Uterus (tissue), 2 donors: ENCODE measurements around the gene KRR1.

Experiments used
- POLR2A ChIP-seq, 2 donors: fragments of 450-650 bp; IDR thresholded peaks; one replicate each; pipeline ENCODE4 v1.6.1; 2016; ENCODE audit warnings: antibody characterized with exemption in 2 of 2, mild to moderate bottlenecking in 1 of 2, moderate library complexity in 1 of 2
- TF ChIP-seq, protein P1 (sequence below), 4 experiments: fragments of 200-600 bp in 2 of 4; fragments of 450-650 bp in 2 of 4; sonication (generic) in 2 of 4; IDR thresholded peaks; one replicate each; pipeline ENCODE4 v1.5.1; 2016 to 2019; ENCODE audit warnings: antibody characterized with exemption in 4 of 4, mild to moderate bottlenecking in 2 of 4, moderate library complexity in 1 of 4

DNA sequence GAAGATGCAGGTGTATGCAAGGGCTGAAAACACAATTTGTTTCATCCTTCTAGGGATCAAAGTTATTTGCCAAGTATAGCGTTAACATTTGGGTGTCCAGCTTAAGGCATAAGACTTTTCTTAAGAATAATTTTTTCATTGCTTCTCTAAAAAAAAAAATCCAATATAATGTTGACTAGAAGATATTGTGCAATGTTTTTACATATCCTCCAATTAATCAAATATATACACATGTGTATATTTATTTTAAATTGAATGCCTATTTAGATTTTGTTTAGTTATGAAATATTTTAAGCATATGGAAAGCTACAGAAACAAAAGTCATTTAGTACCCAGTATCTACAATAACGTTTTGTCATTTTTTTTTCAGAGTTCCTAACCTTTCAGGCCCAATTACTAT, 28.5 kb upstream of the KRR1 start:
- TF ChIP-seq, protein P1, sequence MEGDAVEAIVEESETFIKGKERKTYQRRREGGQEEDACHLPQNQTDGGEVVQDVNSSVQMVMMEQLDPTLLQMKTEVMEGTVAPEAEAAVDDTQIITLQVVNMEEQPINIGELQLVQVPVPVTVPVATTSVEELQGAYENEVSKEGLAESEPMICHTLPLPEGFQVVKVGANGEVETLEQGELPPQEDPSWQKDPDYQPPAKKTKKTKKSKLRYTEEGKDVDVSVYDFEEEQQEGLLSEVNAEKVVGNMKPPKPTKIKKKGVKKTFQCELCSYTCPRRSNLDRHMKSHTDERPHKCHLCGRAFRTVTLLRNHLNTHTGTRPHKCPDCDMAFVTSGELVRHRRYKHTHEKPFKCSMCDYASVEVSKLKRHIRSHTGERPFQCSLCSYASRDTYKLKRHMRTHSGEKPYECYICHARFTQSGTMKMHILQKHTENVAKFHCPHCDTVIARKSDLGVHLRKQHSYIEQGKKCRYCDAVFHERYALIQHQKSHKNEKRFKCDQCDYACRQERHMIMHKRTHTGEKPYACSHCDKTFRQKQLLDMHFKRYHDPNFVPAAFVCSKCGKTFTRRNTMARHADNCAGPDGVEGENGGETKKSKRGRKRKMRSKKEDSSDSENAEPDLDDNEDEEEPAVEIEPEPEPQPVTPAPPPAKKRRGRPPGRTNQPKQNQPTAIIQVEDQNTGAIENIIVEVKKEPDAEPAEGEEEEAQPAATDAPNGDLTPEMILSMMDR (IDR thresholded peaks at IDR 0.05), result no peak
- no peak for TF ChIP-seq POLR2A (IDR thresholded peaks at IDR 0.05)
